Esophagus mucosa (tissue), 1 donor: ENCODE measurements around the gene PRCD. TPM values are rescaled to one million over a fixed set of nuclear protein-coding genes. Genes with fewer than 3 reads are reported as not detected.
A peak's percentile ranks its signal among the peaks of the same experiment; 100 is the strongest.
"Not testable (repeated sequence)": the region's sequence is repeated elsewhere in the genome, so short reads cannot be mapped to it uniquely, and the experiment has no call there.

Source experiments
- ATAC-seq: fragments of 200-7000 bp; cut with Tn5 transposase; one replicate; pipeline ENCODE4 v1.9.1; 2020
- total RNA-seq: library from RNA; stranded (reverse); gene quantifications from one replicate; pipeline ENCODE4 v1.2.4, GENCODE V29; 2023
- donor health status: DM: yes; HTN: yes; CAD: no.

Gene PRCD
- total RNA-seq, 1 donor from 2014 or later = 0.64 TPM

DNA sequence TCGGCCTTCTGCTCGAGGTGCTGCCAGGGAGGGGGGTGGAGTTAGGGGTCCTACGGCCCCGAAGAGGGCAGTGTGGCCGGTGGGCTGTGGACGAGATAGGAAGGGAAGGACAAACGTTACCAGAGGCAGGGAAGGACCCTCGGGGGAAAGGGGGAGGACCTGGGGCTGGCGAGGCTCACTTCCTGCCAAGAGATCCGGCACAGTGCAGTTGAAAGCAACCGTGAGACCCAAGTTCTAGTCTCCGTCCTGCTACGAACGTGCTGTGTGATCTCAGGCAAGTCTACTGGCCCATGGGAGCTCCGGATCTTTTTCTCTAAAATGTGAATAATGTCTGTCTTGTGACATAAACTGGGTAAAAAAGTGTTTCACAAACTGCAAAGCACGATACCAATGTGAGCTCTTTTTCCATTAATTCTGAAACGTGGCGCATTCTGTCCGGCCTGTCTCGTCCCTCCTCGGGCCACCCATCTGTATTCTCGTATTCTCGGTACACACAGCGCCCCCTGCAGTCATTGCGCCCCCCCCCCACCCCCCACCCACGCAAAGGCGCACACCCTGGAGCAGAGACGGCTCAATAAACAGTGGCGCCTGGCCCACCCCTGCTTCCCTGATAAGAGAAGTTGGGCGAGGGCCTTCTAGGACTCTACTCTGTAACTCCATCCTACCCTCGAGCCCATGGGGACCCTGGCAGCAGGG is 11.2 kb upstream of the PRCD start:
- ATAC-seq = no peak

DNA sequence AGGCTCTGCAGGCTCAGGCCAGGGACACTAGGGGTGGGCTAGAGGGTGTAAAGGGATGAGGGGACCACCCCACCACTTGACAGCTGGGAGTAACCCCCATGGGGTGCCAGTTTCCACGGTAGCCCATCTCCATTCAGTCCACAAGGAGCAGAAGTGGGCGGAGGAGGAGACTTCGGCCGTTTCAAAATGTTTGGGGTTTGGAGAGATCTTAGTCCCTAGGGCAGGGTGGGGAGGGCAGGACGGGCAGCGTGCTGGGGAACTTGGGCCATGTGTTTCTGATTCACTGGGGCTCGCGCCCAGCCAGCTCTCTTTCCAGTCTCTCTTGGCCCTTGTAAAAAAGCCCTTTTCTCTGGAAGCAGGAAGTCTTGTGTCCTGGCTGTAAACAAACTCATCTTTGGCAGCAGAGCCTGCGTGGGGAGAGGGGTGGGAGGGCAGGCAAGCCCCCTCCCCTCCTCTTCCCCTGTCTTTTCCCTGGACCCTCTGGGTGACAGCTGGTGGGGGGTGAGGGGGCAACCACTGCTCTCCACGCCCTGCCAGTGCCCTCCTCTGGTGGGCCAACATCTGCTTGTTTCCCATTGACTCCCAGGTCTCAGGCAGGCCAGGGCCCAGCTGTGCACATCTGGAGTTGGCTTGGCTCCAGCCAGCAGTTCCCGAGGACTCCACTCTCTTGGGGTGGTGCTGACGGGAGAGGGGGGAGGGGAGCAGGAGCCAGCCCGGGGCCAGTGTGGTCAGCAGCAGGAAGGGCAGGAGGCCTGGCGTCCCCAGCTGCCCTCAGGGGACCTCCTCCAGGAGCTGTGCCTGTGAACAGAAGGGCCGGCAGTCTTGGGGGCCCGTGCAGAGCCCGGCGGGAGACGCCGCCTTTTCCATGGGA is 10.4 kb upstream of the PRCD start:
- peak; percentile 43 for ATAC-seq

DNA sequence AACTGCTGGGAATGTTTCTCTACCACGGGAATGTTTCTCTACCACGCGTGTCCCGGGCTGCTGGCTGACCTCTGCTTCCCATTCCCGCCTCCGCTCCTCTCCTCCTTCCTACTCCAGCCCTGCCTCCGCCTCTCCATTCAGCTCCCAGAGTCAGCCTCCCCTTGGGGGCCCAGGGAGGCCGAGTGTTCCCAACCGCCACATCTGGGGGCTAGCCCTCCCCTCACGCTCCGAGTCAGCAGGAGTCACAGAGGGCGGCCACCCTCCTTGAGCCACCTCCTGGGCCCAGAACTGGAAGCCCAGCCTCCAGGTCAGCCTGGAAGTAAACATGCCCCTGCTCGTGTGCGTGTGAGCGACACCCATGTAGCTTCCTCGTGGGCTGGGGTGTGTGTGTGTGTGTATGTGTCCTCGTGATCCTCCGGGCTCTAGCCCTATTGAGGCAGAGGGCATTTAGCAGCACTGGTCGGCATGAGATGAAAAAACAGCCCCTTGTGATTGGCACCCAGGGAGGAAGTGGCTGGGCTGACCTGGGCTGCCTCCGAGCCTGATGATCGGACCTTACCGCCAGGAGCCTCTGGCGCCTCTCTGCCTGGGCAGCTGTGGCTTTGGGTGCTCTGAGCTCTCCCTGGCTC is 9.6 kb upstream of the PRCD start:
- ATAC-seq = peak; percentile 45

- peak; percentile 1 for ATAC-seq
Measured at GRCh38 chr17:76530811-76531485, 8.9 kb upstream of the PRCD start.

- no peak for ATAC-seq
Measured at GRCh38 chr17:76531486-76532038, 8.3 kb upstream of the PRCD start.

- ATAC-seq = no peak
Measured at GRCh38 chr17:76532072-76532651, 7.7 kb upstream of the PRCD start.

DNA sequence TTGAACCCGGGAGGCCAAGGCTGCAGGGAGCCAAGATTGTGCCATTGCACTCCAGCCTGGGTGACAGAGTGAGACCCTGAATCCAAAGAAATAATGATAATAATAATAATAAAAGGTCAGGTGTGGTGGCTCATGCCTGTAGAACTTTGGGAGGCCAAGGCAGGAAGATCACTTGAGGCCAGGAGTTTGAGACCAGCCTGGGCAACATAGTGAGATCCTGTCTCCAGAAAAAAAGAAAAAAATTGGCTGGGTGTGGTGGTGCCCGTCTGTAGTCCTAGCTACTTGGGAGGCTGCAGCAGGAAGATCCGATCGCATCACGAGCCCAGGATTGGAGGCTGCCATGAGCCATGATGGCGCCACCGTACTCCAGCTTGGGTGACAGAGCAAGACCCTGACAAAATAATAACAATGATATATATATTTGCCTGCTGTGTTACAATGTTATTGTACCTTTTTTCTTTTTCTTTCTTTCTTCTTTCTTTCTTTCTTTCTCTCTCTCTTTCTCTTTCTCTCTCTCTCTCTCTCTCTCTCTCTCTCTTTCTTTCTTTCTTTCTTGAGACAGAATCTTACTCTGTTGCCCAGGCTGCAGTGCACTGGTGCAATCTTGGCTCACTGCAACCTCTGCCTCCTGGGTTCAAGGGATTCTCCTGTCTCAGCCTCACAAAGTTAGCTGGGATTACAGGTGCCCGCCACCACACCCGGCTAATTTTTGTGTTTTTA is 6.0 kb upstream of the PRCD start:
- not testable (repeated sequence) for ATAC-seq

GRCh38 chr17:76534831-76535732 is 4.8 kb upstream of the PRCD start:
- ATAC-seq = no peak

DNA sequence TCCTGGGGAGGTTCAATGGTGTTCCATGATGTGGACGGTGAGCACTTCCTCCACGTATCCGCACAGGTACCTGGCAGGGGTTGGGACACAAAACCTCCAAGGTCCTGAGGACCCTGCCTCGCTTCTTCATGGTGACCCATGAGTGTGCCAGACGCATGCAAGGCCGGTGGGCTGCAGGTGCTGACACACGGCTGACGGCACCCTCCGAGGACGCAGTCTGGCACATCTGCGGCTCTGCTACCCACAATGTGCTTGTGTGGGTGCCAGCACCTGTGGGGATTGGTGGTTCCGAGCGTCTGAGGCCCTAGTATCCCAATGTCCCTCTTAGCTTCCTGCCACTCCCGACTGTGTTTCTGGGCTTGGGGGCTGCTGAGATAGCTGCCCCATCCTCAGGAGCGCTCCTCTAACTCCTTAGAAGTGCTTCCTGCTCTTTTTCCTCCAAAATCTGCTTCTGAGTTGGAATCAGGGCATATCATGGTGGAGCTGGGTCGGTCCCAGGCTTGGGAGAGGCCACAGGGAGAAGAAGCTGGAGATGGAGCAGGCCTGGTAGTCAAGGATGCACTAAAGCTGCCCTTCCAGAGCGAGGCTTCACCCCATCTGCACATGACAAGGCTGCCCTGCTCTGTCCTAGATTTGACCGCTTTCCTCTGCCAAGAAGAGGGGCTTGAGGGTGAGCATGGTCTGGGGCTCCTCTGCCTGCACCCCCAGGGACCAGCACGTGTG is 3.9 kb upstream of the PRCD start:
- ATAC-seq = no peak

GRCh38 chr17:76536511-76537287 is 3.1 kb upstream of the PRCD start:
- no peak for ATAC-seq

- ATAC-seq = no peak
Measured at GRCh38 chr17:76537288-76537577, 2.6 kb upstream of the PRCD start.

- peak; percentile 10 for ATAC-seq
Measured at GRCh38 chr17:76537578-76538280, 2.1 kb upstream of the PRCD start, which contains the start of gene CYGB. TSS of gene CYGB (minus strand) at chr17:76537709. CDS start at chr17:76537542, 167 bp downstream.

DNA sequence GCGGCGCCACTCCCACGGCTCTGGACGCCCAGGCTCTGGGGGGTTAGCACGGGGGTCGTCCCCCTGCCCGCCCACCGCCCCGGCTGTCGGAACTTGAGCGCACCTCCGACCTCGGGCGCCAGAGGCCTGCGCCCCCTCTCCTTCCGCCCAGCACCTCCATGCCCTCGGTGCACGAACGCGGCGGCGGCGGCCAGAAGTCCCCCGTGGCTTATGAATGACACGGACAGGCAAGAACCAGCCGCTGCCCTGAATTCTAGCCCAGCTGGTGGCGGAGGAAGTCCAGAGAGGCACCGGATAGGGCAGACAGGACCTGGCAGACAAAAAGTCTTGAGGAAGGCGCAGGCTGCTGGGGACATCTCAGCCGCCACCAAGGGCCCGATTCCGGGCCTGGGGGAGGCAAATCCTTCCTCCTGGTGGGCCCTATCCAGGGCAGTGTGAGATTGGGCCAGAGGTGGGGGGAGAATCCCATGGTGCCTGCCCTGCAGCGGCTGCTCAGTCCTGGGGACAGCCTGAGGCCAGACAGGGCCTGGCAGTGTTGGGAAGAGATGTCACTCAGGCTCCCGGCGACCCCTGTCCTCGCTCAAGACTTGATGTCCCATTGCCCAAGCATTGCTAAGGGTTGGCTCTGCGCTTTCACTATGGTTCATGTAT is 1.4 kb upstream of the PRCD start:
- no peak for ATAC-seq

DNA sequence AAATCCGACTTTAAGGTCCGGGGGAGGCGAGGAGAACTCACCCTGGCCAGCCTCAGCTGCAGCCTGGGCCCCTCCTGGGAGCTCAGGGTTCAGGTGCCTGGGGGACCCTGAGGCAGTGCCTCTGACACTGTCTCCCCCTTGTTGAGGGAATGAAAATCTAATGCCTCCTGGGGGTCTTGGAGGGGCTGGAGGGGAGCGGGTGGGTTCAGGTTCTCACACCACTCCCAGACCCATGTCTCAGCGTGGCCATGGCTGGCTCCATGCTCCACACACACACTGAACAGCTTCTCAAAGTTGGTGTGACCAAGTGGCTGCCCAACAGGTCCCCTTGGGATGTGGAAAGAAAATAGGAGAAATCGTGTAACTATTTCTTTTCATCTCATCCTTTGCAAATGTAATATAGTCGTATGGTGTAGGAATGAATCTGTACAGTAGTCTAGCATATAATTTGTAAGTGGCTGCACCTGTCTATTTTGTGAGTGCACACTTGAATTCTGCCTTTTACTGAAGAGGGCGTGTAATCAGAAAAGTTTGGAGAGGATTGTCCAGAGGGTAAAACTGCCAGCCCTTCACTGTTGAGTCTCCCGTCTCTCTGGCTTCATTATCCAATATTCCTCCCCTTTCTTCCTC is 788 bp upstream of the PRCD start:
- ATAC-seq = no peak

DNA sequence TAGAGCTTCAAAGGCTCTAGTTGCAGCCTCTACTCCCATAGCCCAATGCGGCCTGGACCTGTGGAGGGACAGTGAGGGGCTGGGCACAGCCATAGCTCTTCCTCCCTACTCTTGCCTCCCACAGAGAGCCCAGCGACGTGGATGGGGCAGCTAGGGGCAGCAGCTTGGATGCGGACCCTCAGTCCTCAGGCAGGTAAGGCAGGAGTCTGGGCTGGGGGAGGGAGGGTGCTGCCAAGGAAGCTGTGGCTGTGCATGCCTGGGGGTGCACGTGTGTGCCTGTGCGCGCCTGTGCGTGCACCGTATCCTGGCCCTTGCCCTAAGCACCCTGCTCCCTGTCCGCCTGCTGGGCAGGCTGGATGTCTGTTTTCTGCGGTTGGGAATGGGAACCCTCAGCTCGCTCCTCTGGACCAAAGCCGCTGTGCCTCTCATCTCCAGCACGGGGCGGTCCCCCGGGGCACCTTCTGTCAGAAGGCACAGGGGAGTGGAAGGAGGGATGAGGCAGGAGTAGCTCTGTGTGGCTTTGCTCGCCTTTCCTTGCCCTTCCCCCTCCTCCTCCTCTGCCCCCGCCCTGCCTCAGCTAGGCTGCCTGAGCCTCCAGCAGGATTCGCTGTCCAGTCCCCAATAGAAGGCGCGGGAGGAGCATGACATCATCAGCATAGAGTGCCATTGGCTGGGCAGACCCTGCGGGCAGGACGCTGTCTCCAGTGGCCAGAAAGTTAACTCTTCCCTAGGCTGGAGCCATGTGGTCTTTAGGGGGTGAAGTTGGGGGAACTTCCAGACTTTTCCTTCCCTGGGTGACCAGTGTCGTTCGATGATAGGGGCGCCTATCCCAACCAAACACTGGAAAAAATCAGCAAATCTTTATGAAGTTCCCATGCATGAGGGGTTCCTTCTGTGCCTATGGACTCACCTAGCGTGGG is 797 bp downstream of the PRCD start:
- peak; percentile 93 for ATAC-seq
